VCaP (cell line): ENCODE data around the gene ZNF701.
"Not testable (repeated sequence)": the region's sequence is repeated elsewhere in the genome, so short reads cannot be mapped to it uniquely, and the experiment has no call there.

Experiments used
- H3K27ac ChIP-seq: fragments of 450-650 bp; 2 replicates; pipeline ENCODE4 v1.5.1; 2017
- CTCF ChIP-seq: fragments of 450-650 bp; conservative IDR thresholded peaks from 2 replicates; pipeline ENCODE4 v1.5.1; 2017; ENCODE audit warnings: mild to moderate bottlenecking, moderate library complexity

ZNF701 gene

GRCh38 chr19:52603558-52604207, 33.6 kb downstream of the ZNF701 start:
- no peak overlapping the region for H3K27ac ChIP-seq
- TF ChIP-seq CTCF, result no peak

GRCh38 chr19:52613299-52613906, 43.3 kb downstream of the ZNF701 start:
- no peak overlapping the region for H3K27ac ChIP-seq
- TF ChIP-seq CTCF, result no peak

GRCh38 chr19:52621376-52621775, 51.3 kb downstream of the ZNF701 start:
- no peak for TF ChIP-seq CTCF
- no peak overlapping the region for H3K27ac ChIP-seq

GRCh38 chr19:52622261-52622660, 52.2 kb downstream of the ZNF701 start:
- no peak overlapping the region for H3K27ac ChIP-seq
- TF ChIP-seq CTCF, result peak; percentile 53

- TF ChIP-seq CTCF, result no peak
- no peak overlapping the region for H3K27ac ChIP-seq
These were observed 56.8 kb downstream of the ZNF701 start for GRCh38 chr19:52626915-52627314.

GRCh38 chr19:52627441-52627840, 57.4 kb downstream of the ZNF701 start:
- not testable (repeated sequence) for H3K27ac ChIP-seq

GRCh38 chr19:52635786-52636570, 65.9 kb downstream of the ZNF701 start:
- TF ChIP-seq CTCF, result no peak

More at GRCh38 chr19:52635786-52636570, 65.9 kb downstream of the ZNF701 start:
- no peak overlapping the region for H3K27ac ChIP-seq
